Prostate gland (tissue), 2 donors: ENCODE data around the gene ADGRG6.

Experiments used
- CTCF ChIP-seq, 4 experiments: fragments of 200-600 bp in 2 of 4; fragments of 450-650 bp in 2 of 4; sonication (generic) in 2 of 4; IDR thresholded peaks; 1 replicate in 3 of 4; 2 replicates in 1 of 4; pipeline ENCODE4 v1.5.1; 2016 to 2019; ENCODE audit warnings: antibody characterized with exemption in 4 of 4, mild to moderate bottlenecking in 2 of 4, moderate library complexity in 2 of 4
- POLR2A ChIP-seq: fragments of 450-650 bp; IDR thresholded peaks from one replicate; pipeline ENCODE4 v1.6.1; 2016; ENCODE audit warnings: antibody characterized with exemption, mild to moderate bottlenecking

GRCh38 chr6:142322504-142323198 is 20.8 kb downstream of the ADGRG6 start:
- TF ChIP-seq POLR2A (no peak), CTCF (IDR thresholded peaks at IDR 0.05) (no peak)
